OCI-LY3 (cell line): ENCODE results near the gene PTHLH.

Experiments
- EZH2phosphoT487 ChIP-seq: fragments of 200-600 bp; shearing (Covaris generic); IDR thresholded peaks from 2 replicates; pipeline ENCODE4 v1.6.1; 2018; ENCODE audit warnings: antibody characterized with exemption, mixed run types, low read depth
- TF ChIP-seq, protein P1 (sequence below): fragments of 200-600, 300-600 bp; sonication (generic); IDR thresholded peaks from 2 replicates; pipeline ENCODE4 v1.5.1; 2014; ENCODE audit warnings: antibody characterized with exemption, low read length, low read depth

DNA sequence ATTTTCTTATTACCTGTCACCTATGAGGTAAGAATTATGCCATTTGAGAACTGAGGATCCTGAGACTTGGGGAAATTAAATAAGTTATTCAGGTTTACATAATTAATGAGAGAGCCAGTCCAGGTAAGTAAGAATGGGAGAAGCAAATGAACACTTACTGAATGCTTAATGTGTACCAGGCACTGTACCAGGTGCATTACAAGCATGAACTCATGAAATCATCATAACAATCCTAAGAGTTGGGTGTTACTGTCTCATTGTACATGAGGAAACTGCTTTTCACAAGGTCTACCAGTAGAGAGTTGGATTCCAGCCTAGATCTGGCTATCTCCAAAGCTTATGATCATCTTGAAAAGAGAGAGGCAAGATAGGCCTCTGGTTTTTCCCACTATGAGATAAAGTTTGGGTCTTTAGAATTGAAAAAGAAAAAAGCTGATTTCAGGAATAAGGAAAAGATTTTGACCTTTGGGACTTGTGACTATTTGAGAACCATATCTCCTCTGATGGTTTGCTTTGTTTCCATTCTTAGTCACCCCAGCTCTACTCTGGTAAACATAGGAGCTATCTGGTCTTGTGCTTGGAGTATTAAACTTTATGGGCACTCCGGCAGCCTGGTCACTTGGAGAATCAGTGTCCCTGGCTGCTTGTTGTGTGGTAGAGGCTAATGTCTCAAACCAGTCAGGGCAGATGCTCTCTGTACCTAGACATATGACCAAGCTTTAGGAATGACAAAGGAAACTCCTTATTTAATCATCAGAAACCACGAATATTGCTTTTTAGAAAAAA is 48.0 kb downstream of the PTHLH start:
- TF ChIP-seq, protein P1, sequence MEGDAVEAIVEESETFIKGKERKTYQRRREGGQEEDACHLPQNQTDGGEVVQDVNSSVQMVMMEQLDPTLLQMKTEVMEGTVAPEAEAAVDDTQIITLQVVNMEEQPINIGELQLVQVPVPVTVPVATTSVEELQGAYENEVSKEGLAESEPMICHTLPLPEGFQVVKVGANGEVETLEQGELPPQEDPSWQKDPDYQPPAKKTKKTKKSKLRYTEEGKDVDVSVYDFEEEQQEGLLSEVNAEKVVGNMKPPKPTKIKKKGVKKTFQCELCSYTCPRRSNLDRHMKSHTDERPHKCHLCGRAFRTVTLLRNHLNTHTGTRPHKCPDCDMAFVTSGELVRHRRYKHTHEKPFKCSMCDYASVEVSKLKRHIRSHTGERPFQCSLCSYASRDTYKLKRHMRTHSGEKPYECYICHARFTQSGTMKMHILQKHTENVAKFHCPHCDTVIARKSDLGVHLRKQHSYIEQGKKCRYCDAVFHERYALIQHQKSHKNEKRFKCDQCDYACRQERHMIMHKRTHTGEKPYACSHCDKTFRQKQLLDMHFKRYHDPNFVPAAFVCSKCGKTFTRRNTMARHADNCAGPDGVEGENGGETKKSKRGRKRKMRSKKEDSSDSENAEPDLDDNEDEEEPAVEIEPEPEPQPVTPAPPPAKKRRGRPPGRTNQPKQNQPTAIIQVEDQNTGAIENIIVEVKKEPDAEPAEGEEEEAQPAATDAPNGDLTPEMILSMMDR: no peak
- TF ChIP-seq EZH2phosphoT487: no peak
